Kidney tubule cell (primary cell): ENCODE measurements around the gene ASPSCR1.

ENCODE experiments used
- DNase-seq: peaks from one replicate; pipeline ENCODE4 v3.0.0-alpha.2; 2018; ENCODE audit warnings: low spot score

The ASPSCR1 gene

DNA sequence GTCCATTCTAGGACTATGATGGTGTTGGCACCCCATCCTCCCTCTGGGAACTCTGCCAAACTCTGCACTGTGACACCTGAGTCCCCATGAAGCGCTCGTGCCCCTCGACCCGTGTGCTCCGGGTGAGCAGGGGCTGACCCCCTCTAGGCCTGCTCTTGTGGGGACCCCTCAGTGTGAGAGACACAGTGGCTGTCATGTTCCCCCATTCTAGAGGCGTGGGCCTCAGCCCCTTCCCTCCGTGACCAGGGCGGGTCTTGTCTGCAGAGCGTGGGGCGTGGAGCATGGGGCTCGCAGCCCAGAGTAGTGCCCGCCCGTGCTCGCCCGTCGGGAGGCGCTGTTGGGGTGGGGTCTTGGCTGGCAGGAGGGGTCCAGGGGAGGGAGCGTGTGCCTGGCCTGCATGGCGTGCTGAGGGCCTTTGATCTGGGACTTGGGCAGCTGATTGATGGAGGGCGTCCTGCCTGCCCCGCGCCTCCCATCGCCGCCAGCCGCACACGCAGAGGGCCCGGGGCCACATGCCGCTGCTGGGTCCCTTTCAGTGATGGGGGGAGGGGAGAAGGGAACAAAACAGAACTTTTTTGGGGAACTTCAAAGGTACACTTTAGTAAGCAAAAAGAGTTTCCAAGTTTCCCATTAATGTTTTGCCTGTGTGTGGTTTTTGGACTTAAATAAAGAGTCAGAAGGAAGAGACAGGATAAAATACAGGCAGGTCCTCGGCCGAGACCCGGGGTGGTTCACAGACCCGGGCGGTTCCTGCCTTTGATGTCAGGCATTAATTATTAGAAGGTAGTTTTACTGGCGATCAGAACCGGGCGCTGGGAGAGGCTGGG is 22.8 kb downstream of the ASPSCR1 start:
- DNase-seq = no peak

DNA sequence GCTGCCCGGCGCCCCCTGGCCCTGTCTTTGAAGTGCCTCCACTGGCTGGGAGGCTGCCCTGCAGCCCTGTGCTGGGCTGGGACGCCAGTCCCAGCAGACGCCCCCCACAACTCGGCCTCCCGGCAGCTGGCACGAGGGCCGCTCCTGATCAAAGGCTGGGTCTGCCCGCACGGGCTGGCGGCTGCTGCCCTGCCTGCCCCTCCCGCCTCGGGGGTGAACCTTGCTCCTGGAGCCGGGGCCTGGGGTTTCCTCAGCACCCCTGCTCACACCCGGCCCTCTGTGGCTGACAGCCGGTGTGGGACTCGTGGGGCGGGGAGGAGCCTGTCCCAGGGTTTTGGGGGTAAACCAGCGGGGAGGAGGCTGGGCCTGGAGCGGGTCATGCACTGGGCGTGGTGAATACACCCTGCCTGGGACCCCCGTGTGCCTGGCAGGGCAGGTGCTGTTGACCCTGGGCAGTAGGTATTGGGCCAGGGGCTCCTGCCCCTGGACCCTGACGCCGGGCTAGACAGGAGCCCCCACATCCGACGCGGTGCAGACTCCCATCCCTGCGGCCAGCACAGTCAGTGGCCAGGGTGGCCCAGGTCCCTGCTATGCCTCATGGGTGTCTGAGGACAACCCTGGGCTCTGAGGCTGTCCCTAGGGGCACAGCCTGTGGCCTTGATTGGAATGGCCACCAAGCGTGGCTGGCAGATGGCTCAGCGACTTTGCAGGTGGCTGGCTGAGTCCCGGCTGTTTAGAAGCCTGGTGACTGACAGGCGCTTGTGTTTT is 23.6 kb downstream of the ASPSCR1 start:
- no peak for DNase-seq

DNA sequence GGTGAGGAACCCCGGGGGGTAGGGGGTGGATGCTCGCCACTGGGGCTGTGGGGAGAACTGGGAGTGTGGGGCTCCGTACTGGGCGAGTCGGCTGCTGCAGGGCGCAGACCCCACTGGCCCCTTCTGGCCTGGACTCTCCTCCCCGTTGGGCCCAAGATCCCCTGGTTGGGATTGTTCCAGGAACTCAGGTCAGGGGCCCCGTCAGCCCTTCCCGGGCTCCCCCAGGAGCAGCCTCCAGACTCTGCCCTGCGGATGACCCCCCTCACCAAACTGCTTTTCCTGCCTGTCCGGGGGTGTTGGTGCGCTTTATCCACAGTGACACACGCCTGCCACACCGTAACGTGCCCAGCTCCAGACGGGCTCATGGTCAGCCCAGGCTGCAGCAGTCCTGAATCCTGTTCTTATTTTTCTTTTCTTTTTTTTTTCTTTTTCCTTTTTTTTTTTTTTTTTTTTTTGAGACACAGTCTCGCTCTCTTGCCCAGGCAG is 24.2 kb downstream of the ASPSCR1 start:
- DNase-seq = no peak

DNA sequence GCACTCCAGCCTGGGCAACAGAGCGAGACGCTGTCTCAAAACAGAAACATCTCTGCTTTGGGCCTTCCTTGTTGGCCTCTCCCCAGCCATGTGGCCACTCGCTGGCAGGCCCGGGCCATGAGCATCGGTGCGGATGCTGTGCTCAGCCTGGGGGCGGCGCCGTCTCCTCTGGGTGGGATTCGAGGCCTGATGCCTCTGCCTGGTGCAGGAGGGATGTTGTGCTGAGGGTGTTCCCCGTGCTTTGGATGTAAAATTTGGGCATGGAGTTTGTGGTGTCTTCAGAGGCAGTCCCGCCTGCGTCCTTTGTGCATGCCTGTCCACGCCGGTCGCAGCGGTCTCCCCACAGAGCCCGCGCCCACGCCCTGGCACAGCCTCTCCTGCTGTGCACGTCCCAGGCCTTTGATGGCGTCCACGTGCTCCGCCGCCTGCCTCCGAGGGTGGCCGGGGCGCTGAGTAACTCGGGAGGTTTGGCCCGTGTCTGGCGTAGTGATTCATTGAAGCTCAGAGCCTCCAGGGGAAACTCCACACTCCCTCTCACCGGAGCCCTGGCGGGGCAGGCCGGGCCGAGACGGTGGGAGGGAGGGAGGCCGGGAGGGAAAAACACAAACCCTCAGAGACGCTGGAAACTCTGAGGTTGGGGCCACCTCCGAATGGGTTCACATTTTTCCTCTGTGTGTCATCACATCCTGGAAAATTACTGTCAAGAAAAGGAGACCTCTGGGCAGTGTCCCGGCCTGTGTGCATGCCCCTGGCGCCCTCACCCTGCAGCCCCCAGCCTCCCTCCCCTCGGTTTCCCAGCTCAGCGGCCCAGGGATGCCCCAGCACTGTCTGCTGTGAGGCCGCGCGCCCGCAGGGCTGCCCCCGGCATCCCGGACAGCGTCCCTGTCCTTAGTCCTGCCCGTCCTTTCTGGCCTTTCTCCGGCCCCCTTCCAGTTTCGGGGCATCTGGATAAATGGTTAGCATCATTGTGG is 26.3 kb downstream of the ASPSCR1 start:
- peak; percentile 97 for DNase-seq

DNA sequence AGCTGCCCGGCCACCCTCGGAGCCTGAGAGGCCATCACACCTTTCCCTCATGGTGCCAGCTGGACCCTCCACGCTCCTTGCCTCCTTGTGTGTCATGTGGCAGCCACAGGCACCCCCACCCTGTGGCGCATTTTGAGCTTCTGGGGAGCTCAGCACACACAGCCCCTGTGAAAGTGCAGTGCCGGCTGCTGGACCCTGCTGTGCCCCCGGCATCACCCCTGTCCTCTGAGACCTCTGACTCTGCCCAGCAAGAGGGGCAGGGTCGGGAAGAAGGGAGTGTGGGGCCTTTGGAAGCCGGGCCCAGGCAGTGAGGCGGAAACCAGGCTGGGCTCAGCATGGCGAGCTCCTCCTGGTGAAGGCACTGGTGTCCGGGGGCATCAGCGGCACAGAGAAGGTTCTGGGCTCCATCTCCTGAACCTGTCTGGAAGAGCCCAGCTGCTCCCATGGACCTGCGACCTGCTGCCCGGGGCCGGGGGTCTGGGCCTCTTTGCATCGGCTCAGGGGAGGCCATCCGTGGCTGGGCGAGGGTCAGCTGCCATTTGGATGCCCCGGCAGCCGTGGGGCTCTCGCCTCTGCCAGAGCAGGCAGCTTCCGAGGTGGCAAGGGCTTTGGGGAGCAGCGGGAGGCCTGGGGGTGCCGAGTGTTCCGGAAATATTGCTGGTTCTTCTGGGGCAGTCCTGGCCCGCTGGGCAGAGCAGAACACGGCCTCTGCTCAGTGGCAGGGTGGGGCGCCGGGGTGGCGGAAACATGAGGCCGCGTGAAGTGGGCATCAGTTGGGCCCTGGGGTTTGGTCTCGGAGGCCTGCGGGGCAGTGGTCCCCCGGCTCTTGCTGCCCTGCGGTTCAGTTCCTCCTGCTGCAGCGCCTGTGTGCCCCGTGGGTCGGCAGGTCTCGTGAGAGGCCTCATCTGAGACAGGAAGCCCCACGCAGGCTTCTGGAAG is 27.4 kb downstream of the ASPSCR1 start:
- DNase-seq = no peak

DNA sequence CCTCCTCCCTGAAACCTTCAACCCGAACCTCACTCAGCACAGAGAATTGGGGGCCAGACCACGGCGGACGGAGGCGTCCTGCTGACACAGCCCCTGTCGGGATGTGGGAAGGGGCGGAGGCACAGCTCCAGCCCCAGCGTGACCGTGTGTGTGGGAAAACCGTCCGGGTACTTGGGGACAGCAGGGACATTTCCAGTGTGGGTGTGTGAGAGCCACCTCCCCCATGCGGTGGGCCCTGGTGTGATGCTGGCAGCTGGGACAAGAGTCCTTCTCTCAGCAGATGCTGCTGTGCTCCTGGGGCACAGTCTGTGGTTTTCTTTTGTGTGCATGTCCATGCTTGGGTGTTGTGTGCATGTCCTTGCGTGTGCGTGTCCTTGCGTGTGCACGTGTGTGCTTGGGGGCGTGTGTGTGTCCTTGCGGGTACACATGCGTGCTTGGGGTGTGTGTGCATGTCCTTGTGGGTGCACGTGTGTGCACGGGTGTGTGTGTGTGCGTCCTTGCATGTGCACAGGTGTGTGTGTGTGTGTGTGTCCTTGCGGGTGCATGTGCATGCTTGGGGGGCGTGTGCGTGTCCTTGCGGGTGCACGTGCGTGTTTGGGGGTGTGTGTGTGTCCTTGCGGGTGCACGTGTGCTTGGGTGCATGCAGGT is 28.4 kb downstream of the ASPSCR1 start:
- DNase-seq = no peak

DNA sequence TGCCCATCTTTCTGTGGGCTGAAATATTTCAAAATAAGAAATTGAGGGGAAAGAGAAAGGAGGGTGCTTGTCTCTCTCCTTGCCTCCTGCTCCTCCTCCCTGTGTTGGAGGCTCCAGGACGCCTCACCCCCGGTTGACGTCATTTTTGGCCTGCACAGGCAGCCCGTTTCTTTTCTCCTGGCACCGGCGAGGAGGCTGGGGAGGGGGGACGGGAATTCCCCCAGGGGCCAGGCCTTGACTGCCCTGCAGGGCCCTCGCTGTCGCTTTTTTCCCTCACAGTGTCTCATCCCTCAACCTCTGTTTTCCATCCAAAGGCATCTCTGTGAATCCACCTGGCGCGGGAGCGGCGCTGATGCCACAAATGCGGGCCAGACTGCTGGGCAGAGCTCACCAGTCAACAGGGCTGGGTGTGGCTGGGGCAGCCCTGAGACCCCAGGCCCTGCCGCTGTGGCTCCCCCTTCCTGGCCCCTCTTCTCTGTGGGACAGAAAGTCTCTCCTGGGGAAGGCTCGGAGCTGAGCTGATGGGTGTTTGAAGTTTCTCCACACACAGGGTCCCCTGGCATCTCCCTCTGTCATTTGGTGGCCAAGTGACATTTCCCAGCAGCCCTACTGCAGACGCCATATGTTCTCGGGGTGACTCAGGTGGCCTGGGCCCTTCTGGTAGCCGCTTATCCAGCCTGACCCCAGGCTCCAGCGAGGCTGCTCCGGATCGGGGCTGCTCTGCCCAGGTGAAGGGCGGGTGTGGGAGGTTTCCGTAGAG is 29.2 kb downstream of the ASPSCR1 start:
- DNase-seq = no peak

DNA sequence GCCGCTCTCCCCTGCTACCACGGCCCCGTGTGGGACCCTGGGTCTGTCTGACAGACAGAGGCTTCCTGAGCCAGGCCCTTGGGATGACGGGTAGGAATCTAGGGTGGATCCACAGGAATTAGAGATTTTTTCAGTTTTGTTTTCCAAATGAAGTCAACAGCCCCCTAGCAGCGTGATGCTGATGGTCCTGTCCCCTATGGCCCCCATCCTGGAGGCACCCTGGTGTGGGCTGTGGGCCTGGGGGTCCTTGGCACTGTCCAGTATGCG is 29.7 kb downstream of the ASPSCR1 start:
- DNase-seq = no peak

DNA sequence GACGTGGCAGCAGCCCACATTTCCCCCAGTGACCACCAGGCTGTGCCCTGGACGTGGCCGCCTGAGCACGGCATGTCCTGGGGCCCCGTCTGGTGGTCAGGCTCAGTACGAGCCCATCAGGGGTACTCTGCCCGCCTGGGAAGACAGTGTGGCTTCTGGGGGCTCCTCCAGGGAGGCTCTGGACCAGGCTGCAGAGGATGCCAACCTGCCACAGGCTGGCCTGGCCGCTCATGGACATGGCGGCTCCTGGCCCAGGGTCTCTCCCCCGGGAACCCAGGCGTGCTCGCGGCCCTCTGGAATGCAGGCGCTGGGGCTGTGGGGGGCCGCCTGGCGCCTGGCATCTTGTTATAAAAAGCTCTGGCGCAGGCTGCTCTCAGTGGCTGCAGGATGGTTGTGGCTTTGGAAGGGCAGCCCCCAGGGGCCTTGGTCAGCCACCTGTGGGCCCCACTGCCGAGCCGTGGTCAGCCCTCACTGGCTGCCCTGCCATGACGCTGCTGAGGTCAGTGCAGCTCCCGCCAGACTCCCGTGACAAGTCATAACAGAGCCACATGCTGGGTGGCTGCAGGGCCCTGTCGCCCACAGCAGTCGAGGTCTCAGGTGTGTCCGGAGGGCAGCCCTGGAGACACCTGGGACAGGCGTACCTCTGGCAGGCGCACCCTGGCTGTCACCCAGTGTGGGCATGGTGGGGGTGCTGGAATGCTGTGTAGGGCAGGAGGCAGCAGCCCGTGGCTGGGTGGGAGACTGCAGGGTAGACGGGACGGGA is 30.2 kb downstream of the ASPSCR1 start:
- DNase-seq = no peak

DNA sequence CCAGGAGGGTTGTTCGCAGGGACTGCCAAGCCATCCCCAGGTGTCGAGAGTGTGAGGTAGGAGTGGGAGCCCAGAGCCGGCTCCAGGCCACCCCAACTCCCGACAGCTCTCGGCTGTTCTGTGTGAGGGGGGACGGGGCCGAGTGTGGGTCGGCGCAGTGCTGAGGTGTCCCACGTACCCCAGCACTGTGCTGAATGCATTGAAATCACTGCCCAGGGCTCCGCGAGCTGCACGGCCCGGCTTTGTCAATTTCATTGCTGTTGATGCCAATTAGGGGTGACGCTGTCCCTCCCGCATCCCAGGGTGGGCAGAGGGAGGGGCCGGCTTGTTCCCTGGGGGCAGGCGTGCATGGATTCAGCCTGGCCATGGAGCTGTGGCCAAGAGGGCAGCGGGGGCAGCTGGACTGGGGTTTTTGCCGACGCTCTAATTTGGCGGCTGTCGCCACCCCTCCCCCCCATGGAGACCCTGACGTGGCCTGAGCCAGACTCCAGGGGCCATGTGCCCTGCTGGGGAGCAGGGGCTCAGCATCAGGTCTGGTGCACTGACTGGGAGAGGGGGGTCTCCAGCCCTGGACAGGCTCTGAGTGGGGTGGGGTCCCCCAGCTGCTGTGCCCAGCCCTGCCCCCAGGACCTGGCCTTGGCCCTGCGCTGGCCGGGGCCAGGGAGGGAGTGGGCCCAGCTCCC is 31.0 kb downstream of the ASPSCR1 start:
- no peak for DNase-seq

DNA sequence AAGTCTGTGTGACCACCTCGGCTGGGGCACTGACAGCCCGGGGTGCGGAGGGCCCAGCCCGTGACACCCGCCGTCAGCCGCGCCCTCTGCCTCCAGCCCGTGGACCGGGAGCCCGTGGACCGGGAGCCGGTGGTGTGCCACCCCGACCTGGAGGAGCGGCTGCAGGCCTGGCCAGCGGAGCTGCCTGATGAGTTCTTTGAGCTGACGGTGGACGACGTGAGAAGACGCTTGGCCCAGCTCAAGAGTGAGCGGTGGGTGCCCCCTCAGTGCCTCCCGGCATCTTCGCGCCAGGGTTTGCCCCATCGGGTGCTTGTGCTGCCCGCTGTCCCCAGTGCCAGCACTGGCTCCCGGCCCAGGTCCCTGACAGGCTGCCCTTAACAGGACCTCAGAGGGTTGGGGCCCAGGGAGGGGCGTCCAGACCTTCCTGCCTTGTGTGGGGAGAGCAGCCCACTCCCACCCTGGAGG is 31.5 kb downstream of the ASPSCR1 start:
- DNase-seq = no peak

DNA sequence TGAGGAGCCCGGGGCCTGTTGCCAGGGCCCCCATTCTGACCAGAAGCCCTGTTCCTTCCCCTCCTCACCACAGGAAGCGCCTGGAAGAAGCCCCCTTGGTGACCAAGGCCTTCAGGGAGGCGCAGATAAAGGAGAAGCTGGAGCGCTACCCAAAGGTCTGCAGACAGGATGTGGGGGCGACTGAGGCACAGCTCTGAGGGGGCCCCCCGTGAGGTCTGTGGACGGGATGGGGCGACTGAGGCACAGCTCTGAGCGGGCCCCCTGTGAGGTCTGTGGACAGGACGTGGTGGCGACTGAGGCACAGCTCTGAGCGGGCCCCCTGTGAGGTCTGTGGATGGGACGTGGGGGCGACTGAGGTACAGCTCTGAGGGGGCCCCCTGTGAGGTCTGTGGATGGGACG is 32.0 kb downstream of the ASPSCR1 start:
- no peak for DNase-seq

DNA sequence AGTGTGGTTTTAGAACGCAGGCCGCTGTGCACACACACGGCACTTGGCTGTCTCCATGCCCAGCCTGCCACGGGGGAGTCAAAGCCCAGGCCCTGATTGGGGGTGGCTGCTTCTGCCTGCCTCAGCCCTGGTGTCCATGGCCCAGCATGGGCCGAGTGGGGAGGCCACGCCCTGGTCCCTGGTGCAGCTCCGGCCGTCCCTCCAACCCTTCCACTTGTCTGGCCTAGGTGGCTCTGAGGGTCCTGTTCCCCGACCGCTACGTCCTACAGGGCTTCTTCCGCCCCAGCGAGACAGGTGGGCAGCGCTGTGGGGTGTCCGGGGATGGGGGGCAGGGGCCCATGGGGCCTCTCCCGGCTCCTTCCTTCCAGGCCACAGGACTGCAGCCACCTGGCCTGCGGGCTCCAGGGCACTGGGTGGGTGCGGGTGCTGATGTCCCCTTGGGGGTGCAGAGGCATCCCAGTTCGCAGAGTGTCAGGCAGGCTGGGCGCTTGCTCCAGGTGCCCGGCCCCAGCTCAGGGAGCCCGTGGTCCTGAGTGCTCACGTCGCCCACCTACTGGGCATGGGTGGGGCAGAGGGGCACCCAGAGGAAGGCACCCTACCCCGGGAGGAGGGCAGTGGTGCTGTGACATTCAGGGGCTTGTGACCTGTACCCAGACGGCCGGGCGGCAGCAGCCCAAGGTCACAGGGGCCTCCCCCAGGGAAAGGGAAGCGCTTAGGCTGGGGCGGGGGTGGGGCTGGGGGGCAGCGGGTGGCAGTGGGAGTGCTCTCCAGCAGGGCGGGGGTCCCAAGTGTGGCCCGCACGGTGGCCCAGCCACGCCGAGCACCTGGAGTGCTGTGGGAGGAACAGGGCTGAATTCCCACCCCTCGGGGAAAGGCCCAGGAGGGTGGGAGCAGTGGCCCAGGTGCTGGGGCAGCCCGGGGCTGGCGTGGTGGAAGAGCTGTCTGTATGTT is 33.4 kb downstream of the ASPSCR1 start:
- DNase-seq = no peak

DNA sequence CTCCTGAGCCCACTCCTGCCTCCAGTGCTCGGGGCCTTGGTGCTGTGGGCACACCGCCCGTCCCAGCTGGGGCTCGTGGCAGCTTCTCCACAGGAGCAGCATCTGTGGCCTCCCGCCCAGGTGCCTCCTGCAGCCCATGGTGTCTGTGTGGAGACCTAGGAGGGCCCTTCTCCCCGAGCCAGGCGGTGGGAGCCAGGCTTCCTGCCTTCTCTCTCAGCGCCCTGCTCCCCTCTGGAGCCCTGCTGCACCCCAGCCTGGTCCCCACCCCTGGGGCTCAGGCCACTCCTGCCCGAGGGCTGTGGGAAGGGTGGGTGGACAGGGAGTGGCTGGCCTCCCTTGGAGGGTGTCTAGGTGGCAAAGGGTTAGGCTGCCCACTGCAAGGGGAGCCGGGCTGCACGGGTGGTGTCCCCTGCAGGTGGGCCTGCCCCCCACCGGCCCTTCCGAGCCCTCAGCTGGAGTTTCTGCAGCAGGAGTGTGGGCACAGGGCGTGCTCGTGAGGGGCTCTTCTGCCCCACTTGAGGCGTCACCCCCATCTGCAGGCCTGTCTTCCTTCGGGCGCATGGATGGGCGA is 34.3 kb downstream of the ASPSCR1 start:
- no peak for DNase-seq

DNA sequence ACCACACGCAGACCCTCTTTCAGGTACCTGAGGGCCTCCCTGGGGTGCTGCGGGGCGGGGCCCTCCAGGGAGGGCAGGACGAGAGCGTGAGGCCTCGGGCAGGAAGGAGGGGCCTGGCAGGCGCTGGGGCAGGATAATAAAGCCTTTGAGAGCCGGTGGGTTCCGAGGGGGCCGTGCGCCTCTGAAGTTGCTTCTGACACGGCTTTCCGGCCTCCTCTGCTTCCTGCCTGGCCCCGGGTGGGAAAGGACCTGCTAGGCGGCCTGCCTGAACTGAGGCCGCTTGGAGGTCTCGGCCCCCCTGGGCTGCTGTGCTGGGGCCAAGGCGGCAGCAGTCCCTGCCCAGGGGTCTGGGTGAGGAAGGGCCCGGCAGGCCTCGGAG is 34.8 kb downstream of the ASPSCR1 start:
- DNase-seq = no peak

DNA sequence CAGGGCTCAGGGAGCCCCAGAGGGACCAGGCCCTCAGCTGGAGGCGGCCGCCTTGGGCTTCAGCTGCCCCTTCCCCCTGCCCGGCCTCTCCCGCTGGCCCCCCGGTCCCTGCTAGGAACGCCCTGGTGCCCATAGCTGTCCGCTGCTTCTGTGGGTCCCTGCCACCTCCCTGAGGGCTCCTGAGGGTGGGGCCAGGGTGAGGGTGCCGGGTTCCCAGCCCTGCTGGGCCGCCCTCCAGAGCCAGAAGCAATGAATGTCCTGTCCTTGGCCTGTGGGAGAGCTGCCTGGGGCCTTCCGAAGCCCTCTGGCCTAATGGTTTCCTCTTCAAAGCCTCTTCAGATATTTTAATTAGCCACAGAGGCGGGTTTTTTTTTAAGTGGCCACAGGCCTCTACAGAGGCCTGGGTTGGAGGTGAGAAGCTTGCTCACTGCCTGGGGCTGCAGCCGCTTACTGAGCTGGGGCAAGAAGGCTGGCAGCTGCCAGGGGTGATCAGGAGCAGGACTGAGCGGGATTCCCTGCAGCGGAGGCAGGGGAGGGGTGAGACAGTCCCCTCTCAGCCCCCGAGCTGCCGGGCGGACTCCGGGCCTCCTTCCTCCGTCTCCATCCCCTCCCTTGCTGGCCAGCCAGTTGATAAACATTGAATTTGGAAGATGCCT is 35.3 kb downstream of the ASPSCR1 start:
- no peak for DNase-seq

DNA sequence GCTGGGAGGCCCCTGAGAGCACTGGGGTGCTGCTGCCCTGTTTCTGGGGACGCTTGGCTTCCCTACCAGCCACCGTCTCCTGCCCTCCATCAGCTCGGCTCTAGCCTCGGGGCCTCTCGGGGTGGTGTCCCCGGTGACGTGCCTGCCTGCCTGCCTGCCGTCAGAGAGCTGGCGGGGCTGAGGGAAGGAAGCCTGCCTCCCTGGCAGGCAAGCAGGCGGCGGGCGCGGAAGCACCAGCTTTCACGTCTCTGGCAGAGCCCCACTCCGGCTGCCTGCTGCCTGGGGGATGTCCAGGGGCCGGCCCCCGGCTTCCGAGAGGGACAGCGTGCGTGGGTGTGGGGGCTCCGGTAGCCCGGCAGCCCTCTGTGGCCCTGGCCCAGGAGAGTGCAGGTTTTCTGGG is 35.9 kb downstream of the ASPSCR1 start:
- no peak for DNase-seq
